GM19468 (cell line): ENCODE data around the gene CENPN.

ENCODE experiments used
- ATAC-seq: cut with Tn5 transposase; IDR thresholded peaks from one replicate; pipeline ENCODE4 v1.9.1; 2021; ENCODE audit warnings: mild to moderate bottlenecking, moderate library complexity, moderate number of reproducible peaks; ENCODE audit not compliant: unreplicated experiment; ENCODE audit errors: extremely low read depth

CENPN gene, protein sequence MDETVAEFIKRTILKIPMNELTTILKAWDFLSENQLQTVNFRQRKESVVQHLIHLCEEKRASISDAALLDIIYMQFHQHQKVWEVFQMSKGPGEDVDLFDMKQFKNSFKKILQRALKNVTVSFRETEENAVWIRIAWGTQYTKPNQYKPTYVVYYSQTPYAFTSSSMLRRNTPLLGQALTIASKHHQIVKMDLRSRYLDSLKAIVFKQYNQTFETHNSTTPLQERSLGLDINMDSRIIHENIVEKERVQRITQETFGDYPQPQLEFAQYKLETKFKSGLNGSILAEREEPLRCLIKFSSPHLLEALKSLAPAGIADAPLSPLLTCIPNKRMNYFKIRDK

DNA sequence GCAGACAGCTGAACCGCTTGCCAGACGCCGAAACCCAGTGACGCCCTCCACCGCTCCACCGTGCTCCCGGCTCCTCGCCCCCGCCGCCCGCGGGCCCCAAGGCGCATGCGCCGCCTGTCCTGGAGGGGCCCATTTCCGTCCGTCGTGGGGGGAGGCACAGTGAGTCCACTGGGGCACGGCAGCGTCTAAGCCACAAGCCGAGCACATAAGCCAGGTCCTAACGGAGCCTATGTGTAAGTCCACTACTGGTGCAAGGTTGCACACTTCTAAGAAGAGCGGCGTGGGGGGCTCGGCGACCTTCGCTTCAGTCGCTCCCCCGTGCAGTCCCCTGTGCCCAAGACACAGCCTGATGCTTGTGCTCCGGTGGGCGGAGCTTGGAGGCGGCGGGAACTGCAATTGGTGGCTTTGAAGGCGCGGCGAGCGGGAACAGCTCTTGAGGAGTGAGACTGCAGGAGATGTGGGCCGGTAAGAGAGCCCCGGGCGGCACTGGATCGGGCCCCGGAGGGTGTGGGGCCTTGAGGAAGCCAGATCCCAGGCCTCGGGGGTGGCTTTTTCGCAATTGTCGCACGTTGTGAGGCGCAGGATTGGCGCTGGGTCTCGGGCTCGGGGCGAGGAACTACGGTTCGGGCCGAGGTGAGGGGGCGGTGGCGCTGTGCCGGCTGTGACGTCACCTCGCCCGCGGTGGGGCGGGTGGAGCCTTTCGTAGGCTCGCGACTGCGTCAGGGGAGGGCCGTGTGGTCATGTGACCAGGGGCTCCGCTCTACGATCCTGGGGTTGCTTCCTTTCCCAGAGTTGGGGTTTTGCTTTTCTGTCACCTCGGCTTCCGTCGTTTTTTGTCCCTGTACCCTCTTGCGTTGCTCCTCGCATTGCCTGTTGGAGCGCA lies at the start of gene CENPN, which contains the start of gene CMC2:
CENPN (plus strand) TSS at position 402 of the 883 bp plus-strand sequence. CDS start 4,726 bp downstream, outside the sequence.
CMC2 (minus strand) TSS at position 73 of the 883 bp plus-strand sequence. CDS start 9,491 bp downstream, outside the sequence.
- peak; percentile 77 for ATAC-seq

DNA sequence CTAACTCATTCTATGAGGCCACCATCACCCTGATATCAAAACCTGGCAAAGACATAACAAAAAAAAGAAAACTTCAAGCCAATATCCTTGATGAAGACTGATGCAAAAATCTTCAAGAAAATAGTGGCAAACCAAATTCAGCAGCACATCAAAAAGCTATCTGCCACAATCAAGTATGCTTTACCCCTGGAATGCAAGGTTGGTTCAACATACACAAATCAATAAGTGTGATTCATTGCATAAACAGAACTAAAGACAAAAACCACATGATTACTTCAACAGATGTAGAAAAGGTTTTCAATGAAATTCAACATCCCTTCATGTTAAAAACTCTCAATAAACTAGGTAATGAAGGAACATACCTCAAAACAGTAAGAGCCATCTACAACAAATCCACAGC lies 48.7 kb upstream of the CENPN start:
- no peak for ATAC-seq

DNA sequence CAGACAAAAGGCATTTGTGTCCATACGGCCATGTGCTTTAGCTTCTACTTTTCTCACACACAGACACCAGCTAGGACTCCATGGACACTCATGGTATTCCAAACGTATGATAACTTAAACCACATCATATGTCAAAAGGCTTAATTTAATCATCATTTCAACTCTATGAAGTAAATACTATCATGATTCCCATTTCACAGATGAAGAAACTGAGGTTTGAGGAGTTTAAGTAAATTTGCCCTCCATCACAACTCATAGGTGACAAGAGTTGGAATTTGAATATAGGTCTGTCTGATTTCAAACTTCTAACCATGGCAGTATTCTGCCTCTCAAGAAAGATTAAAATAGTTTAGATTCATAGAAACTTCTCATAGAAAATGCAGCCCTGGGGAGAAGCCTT lies 44.1 kb upstream of the CENPN start:
- no peak for ATAC-seq

DNA sequence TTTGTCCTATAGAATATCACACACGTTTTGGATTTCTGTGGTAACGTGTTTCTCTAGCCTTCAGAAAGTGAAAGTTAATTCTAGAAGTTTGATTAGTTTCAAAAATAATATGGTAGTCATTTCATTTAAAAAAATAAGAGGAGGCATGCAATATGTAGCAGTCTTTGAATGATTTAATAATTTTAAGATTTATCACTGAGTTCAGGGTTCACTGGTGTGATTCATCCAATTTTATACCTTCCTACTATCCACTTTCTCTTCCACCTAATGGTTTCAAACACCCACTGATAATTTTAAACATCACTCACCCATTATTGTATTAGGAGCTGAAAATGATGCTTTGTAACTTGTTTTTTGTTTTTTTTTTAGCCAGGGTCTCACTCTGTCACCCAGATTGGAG lies 42.7 kb upstream of the CENPN start:
- ATAC-seq, result no peak

DNA sequence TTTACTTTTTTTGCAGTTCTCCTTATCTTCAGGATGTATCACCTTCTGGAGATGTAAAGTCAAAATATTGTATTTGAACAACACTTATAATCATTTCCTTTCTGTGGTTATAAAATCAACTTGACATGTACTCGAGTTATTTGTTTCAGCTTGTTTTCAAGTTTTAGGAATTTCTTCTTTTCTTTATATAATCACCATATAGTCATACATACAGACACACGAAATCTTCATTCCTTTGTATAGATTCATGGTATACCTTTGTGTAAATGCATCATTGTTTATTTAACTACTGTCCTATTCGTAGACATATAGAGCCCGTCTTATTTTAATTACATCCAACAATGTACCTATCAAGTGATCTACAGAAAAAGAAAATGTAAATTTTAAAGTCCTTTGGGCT lies 40.4 kb upstream of the CENPN start:
- ATAC-seq, result no peak

DNA sequence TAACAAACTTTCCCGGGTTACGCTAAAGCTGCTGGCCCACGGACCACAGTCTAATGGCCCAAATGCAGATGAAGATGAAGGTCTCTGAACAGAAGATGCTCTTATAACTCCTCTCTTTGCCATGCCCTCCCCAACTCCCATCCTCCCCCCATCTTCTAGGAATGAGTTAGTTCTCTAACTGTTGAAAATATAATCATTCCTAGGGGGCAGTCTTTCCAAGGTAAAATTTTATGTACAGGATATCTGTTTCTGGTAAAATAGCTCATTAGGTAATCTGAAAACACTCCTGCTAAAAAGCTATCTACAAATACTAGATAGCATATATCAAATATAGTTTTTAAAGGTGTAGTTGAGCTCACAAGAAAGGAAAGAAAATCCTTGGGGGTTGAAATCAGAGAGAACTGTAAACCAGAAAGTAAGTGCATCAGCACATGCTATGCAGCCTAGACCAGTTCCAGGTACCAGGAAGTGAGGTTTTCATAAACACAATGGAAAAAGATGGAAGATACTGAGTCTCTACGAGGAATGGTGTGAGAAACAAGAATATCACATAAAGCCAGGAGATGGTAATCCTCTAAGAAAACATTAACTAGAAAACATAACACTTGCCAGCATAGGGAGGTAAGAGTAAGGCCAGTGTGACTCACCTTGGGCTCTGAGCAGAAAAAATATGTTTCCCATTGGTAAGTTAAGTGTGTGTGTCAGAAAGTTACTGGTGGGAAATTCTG lies 38.5 kb upstream of the CENPN start:
- ATAC-seq, result no peak

DNA sequence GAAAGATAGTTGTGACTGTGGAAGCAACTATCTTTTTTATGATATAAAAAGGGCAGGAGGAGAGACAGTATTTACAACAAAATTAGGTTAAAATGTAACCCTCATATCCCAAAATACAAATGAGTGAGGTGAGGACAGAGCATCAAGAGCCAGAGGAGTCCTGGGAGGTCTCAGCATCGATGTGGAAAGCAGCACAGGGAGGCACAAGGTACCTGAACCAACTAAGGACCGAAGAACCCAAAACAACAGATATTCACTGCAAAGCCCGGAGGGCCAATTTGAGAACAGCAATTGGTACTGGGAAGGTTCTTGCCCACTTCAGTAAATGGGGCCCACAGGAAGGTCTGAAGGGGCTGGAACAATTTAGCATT lies 37.9 kb upstream of the CENPN start:
- ATAC-seq, result no peak

DNA sequence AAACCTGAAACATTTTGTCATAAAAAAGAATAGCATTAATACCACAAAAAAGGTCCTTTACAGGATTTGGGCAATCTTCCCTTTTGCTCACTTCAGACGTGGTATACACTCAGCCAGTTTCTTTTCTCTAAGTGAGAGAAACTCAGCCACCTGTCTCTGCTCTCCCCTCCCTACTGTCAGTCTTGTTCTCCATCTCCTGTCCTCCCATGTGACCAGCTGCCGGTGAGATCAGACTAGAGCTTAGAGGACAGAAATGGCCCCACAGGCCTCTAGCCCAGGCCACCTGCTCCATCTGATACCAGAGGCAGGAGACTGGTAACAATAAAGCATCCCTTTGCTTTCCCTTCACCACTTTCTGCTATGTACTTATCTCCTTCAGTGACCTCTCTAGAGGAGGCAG lies 35.2 kb upstream of the CENPN start:
- ATAC-seq, result peak; percentile 31

DNA sequence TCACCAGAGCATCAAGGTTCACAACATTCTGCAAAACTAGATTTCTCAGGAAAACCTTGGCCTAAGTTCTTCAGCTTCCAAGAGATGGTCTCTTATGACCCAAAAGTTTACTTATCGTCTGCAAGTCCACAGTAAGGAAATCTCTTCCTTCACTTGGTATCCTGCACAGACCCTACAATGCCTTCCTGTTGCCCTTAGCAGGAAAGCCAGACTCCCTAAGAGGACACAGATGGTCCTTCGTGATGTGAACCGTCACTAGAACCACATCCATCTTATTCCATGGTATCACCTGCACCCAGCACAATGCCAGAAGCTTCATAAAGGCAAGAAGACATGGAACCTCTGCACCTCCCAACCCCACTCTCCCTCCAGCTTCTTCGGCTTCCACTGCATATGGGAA lies 34.4 kb upstream of the CENPN start:
- no peak for ATAC-seq

DNA sequence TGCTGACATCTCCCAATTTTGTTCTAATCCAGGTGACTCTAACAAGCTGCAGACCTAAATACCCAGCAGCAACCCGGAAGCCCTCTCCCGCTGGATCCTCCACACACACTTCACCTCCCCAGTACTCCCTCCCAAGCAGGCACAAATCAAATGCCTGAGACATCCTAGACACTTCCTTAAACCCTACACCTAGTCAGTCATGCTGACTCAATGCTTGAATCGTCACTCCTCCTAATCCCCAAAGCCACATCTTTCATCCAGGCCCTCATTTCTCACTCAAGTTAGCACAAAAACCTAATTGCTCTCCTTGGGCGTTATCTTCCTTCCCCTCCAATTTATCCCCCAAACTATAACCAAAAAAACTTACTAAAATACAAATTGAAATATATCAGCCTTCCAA lies 33.0 kb upstream of the CENPN start:
- no peak for ATAC-seq

DNA sequence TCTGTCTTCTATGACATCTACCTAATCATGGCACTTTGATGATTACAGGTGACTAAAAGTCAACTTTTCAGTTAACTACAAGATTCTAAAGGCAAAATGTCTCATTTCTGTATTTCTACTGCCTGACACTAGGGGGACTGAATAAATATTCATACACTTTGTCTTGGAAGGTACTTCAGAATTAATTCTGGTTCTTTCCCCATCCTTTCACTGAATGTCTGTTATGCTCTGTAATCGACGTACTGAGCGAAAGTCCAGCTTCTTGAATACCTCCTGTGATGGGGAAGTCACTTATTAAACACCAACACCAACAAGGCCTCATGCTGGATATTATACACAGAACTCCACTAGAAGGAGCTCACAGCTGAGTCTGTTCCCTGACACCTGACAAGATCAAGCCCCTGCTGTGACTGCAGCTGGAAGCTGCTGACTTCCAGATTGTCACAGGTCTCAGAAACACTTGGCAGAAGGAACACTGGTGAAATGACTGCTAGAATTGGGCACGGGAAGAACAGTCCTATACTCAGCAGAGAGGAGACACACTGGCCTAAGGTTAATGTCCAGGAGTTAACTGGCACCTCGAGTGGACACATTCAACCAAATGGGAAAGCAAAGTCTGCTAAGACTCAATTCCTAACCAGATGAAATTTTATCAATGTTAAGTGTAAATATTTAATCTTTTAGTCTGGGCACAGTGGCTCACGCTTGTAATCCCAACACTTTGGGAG lies 32.2 kb upstream of the CENPN start:
- no peak for ATAC-seq

DNA sequence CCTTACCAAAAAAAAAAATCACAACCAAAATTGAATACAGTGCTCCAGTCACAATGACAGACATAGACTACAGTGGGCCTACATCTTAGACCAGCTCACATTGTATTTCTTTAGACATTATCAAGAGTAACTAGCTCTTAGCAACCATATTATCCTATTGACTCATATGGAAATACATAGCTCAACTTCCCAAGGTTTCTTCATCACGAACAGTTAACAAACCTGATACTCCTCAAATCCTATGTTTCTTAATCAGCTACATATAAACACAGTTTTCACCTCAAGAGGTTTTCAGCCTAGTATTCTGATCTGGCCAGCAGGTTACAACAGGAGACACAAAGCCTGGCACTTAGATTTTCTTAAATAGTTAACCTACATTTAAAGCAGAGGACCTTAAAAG lies 30.1 kb upstream of the CENPN start:
- no peak for ATAC-seq

DNA sequence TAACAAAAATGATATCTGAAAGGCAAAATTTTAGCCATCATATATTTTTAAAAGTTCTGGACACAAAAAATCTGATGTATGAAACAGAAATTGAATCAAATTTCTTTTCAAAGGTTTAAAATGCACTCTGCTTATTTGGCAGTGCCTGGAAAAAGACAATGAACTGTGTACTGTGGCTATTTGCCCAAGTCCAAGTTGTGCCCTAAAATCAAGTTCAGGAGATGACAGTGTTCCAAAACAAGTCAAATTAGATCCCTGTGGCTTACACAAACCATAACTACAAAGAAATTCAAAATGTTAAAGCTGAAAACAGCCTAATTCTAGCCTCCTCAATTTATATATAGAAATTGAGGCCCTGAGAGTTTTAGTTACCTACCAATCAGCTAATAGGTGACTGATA lies 25.9 kb upstream of the CENPN start:
- no peak for ATAC-seq

DNA sequence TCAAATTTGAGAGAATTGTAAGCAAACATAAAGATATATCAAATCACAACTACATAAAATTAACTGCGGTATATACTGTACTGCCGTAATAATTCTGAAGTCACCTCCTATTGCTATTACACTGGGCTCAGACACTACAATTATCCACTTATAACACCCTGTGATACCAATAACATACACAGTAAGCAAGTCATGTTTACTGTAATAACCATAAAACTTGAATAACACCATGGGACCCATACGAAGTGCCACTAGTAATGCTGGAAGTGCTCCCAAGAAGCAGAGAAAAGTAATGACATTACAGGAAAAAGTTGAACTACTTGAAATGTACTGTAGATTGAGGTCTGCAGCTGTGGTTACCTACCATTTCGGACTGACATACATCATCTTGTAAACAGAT lies 24.4 kb upstream of the CENPN start:
- no peak for ATAC-seq

DNA sequence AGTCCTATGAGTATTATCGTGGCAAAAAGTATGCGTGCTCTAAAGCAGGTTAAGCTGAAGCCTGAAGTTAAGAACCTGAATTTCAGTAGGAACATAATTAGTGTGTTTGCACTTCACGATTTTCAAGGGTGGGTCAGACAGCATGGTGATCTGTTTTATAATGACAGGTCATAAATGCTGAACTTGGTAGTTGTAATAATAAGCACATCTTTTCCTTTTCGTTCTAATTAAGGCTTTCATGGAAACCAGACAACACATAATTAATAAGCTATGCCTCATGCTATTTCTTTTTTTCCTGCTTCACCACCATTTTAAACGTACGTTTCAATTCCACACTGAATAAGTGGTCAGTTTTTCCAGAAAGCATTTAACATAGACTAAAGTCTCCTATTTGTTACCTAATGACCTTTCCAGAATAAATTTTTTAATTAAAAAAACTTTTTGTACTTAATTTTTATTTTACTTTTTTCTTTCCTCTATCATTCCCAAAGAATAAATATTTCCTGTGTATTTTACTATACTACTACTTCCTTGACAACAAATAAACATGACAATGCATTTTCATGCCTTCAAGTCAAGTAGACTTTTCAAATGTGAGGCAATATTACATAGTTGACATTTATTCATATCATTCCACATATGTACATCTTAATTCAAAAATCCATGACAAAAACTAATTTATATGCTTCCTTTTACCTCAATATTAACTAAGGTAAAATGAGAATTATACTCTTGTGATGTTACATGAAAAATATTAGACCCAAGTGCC lies 22.7 kb upstream of the CENPN start:
- ATAC-seq, result no peak

DNA sequence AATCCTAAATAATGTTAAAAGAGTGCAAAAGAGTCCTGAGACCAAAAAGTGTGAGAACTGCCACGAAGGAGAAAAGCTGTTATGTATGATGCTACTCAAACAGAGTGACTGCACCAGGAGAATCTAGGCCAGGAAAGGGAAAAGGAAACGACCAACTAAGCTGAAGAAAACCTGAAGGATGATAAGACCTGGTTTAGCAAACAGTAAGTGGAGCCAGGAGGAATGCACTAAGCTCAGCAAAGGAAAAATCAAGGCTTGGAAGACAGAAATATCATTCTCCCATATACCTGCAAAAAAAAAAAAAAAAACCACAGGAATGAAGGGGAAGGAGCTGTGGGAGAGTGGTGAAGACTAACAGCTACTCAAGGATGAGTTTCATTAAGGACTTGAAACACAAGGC lies 21.4 kb upstream of the CENPN start:
- no peak for ATAC-seq

DNA sequence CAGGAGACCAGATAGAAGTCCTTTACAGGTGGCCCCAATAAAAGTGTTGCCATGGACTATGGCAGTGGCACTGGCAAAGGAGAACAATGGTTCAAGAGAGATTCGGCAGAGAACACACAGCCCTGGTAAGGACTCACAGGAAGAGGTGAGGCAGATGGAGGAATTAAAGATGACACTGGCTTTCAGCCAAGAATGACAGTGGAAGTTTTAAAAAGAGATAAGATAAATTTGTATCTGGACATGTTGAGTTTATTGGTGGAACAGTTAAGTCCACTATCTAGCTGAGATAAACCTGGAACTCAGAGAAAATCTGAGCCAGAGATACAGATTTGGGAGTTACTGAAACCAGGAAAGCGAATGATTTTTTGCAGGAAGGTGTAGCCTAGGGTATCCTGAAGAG lies 20.5 kb upstream of the CENPN start:
- no peak for ATAC-seq

DNA sequence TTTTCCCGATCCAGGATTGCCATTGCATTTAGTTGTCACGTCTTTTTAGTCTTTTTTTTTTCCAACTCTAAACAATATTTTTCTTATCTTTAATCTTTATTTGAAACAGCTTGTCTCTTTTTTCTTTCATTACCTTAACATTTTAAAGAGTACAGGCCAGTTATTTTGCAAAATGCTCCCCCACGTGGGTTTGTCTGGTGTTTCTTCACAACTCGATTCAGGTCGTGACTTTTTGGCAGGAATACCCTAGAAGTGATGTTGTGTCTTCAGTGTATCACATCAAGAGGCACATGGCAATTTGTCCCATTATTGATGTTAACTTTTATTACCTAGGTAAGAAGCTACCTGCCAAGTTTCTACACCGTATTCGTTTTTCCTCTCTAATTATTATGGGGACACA lies 18.3 kb upstream of the CENPN start:
- no peak for ATAC-seq

DNA sequence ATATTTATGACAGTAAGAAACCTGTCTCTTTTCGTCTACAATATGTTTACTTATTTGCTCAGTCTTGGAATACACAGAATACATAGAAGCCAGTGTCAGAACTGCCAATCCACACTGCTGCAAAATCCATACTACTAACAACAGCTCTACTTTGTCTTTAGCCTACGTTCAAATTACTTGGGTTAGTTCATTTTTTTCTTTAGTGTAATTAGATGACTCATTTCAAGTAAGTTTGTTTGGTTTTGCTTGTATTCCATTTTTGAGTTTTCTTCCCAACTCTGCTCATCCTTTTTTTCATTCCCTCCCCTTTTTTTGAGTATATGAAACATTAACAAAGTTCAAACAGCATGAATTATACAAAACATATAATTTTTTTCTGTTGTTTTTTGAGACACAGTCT lies 17.2 kb upstream of the CENPN start:
- ATAC-seq, result no peak
